GM23248 (cell line): ENCODE data around the gene IFT43. TPM values are rescaled to one million over a fixed set of nuclear protein-coding genes. Genes with fewer than 3 reads are reported as not detected.

Source experiments
- DNase-seq: peaks from one replicate; pipeline ENCODE4 v3.0.0-alpha.2; 2015
- H2AFZ ChIP-seq: fragments of 200-600 bp; sonication (generic); 2 replicates; pipeline ENCODE4 v1.6.1; 2016; ENCODE audit warnings: antibody characterized with exemption
- H3F3A ChIP-seq: fragments of 200-600 bp; sonication (generic); 2 replicates; pipeline ENCODE4 v1.6.1; 2016; ENCODE audit warnings: mild to moderate bottlenecking, antibody characterized with exemption, mixed run types; ENCODE audit not compliant: insufficient read depth
- H3K27ac ChIP-seq: fragments of 200-600 bp; sonication (generic); 2 replicates; pipeline ENCODE4 v1.5.1; 2016; ENCODE audit warnings: mild to moderate bottlenecking
- H3K27me3 ChIP-seq: fragments of 200-600 bp; sonication (generic); replicated peaks from 2 replicates; pipeline ENCODE4 v1.6.1; 2016; ENCODE audit warnings: mild to moderate bottlenecking; ENCODE audit not compliant: insufficient read depth
- H3K36me3 ChIP-seq: fragments of 200-600 bp; sonication (generic); 2 replicates; pipeline ENCODE4 v1.6.1; 2016; ENCODE audit warnings: low read depth, mild to moderate bottlenecking
- H3K4me1 ChIP-seq: fragments of 200-600 bp; sonication (generic); 2 replicates; pipeline ENCODE4 v1.6.1; 2016; ENCODE audit warnings: mild to moderate bottlenecking; ENCODE audit not compliant: insufficient read depth
- H3K4me2 ChIP-seq: fragments of 200-600 bp; sonication (generic); one replicate; pipeline ENCODE4 v1.6.1; 2016; ENCODE audit warnings: mild to moderate bottlenecking; ENCODE audit not compliant: unreplicated experiment
- H3K4me3 ChIP-seq: fragments of 200-600 bp; sonication (generic); 2 replicates; pipeline ENCODE4 v1.5.1; 2016; ENCODE audit warnings: mild to moderate bottlenecking
- H3K79me2 ChIP-seq: fragments of 200-600 bp; sonication (generic); 2 replicates; pipeline ENCODE4 v1.6.1; 2016; ENCODE audit warnings: mild to moderate bottlenecking; ENCODE audit not compliant: insufficient read depth
- H3K9ac ChIP-seq: fragments of 200-600 bp; sonication (generic); 2 replicates; pipeline ENCODE4 v1.6.1; 2016; ENCODE audit warnings: mild to moderate bottlenecking
- H3K9me2 ChIP-seq: fragments of 200-600 bp; sonication (generic); 2 replicates; pipeline ENCODE4 v1.6.1; 2016; ENCODE audit warnings: mixed run types, mild to moderate bottlenecking, moderate library complexity; ENCODE audit not compliant: insufficient read depth
- H3K9me3 ChIP-seq: fragments of 200-600 bp; sonication (generic); one replicate; pipeline ENCODE4 v1.6.1; 2017; ENCODE audit warnings: low read depth
- H4K20me1 ChIP-seq: fragments of 200-600 bp; sonication (generic); 2 replicates; pipeline ENCODE4 v1.6.0; 2016; ENCODE audit not compliant: insufficient read depth
- EZH2 ChIP-seq: fragments of 200-600 bp; sonication (generic); IDR thresholded peaks from 2 replicates; pipeline ENCODE4 v1.6.1; 2018; ENCODE audit warnings: antibody characterized with exemption, mild to moderate bottlenecking; ENCODE audit not compliant: insufficient read depth, poor library complexity, severe bottlenecking
- EZH2phosphoT487 ChIP-seq: fragments of 200-600 bp; sonication (generic); IDR thresholded peaks from 2 replicates; pipeline ENCODE4 v1.6.1; 2018; ENCODE audit warnings: antibody characterized with exemption, moderate library complexity, mild to moderate bottlenecking, low read depth; ENCODE audit not compliant: insufficient read depth
- WGBS, 2 experiments: methylation state at CpG; one replicate each; pipeline ENCODE4 v1.1.6; 2015 to 2017; ENCODE audit warnings: low lambda C conversion rate in 2 of 2, low coverage in 1 of 2; ENCODE audit errors: missing lambda C conversion rate in 2 of 2; 5-methylcytosine and 5-hydroxymethylcytosine counted together
- in situ Hi-C: fragments of 300-500 bp; cut with MboI; formaldehyde crosslinking; loops from 2 replicates; pipeline ENCODE4 v1.15.0; 2020
- polyA plus RNA-seq: library from polyadenylated mRNA; unstranded; fragments of >200 nt; fragmentation: Nextera tagmentation; extraction: Ambion mirVana; gene quantifications from 2 replicates; pipeline ENCODE4 v1.2.1, GENCODE V29; 2016
- total RNA-seq: library from RNA; depleted of rRNA; stranded (reverse); fragments of >200 nt; shearing (Covaris generic); gene quantifications from 2 replicates; pipeline ENCODE4 v1.2.3, GENCODE V29; 2014

Gene IFT43
- total and polyA plus RNA-seq, 2 experiments from 2014 or later, result 41.4 to 67.9 TPM

GRCh38 chr14:76123426-76124225 is 138.1 kb downstream of the IFT43 start:
- H3K9ac ChIP-seq, result no peak overlapping the region
- H3F3A ChIP-seq, result no peaks in the 10 kb centered on the region
- no peak overlapping the region for H2AFZ ChIP-seq
- no peak overlapping the region for H3K27ac ChIP-seq
- DNase-seq, result no peak
- H3K79me2 ChIP-seq, result no peaks in the 10 kb centered on the region
- no peak overlapping the region for H3K4me2 ChIP-seq
- H3K9me3 ChIP-seq, result no peaks in the 10 kb centered on the region
- 44 to 45% methylated on average over 10 of the region's 10 CpGs for WGBS, 2 experiments
- H4K20me1 ChIP-seq, result no peaks in the 10 kb centered on the region
- no peaks in the 10 kb centered on the region for H3K4me1 ChIP-seq
- H3K4me3 ChIP-seq, result no peak overlapping the region
- no peaks in the 10 kb centered on the region for H3K9me2 ChIP-seq
- H3K27me3 ChIP-seq, result 0 out of 2 replicates have a peak, but pooled peaks cover under 1% of the 10 kb centered on the region
- no peaks in the 10 kb centered on the region for H3K36me3 ChIP-seq
- TF ChIP-seq EZH2 (no peak), EZH2phosphoT487 (no peak)
- in situ Hi-C loops, result no loop called here

GRCh38 chr14:76125511-76125910 is 139.9 kb downstream of the IFT43 start:
- Histone ChIP-seq H3K4me2 (no peak overlapping the region), H3K36me3 (no peaks in the 10 kb centered on the region), H3K79me2 (no peaks in the 10 kb centered on the region), H2AFZ (no peak overlapping the region), H3K9ac (no peak overlapping the region), H3K27ac (no peak overlapping the region), H3K9me3 (no peaks in the 10 kb centered on the region), H3K4me1 (no peaks in the 10 kb centered on the region), H3K9me2 (no peaks in the 10 kb centered on the region), H3F3A (no peaks in the 10 kb centered on the region), H4K20me1 (no peaks in the 10 kb centered on the region), H3K27me3 (0 out of 2 replicates have a peak, but pooled peaks cover 12% of the 10 kb centered on the region), H3K4me3 (no peak overlapping the region)
- 17 to 21% methylated on average over 8 of the region's 8 CpGs for WGBS, 2 experiments
- no peak for DNase-seq
- in situ Hi-C loops, result no loop called here
- no peak for TF ChIP-seq EZH2
- no peak for TF ChIP-seq EZH2phosphoT487

GRCh38 chr14:76126076-76126475 is 140.5 kb downstream of the IFT43 start:
- no peaks in the 10 kb centered on the region for H3K36me3 ChIP-seq
- H3K4me3 ChIP-seq, result no peak overlapping the region
- DNase-seq, result no peak
- 41 to 52% methylated on average over 5 of the region's 5 CpGs for WGBS, 2 experiments
- no peak overlapping the region for H2AFZ ChIP-seq
- H4K20me1 ChIP-seq, result no peaks in the 10 kb centered on the region
- TF ChIP-seq EZH2phosphoT487 (no peak), EZH2 (no peak)
- H3K27ac ChIP-seq, result no peak overlapping the region
- no peak overlapping the region for H3K4me2 ChIP-seq
- no peak overlapping the region for H3K9ac ChIP-seq
- H3K79me2 ChIP-seq, result no peaks in the 10 kb centered on the region
- H3K9me2 ChIP-seq, result no peaks in the 10 kb centered on the region
- no peaks in the 10 kb centered on the region for H3F3A ChIP-seq
- H3K9me3 ChIP-seq, result no peaks in the 10 kb centered on the region
- in situ Hi-C loops, result no loop called here
- H3K27me3 ChIP-seq, result 0 out of 2 replicates have a peak, but pooled peaks cover 15% of the 10 kb centered on the region
- no peaks in the 10 kb centered on the region for H3K4me1 ChIP-seq

- Histone ChIP-seq H3K9me2 (no peaks in the 10 kb centered on the region), H3K4me3 (no peak overlapping the region), H3K27me3 (peaks cover 31% of the 10 kb centered on the region), H3K27ac (no peak overlapping the region), H3K9ac (no peak overlapping the region), H3K4me2 (no peak overlapping the region), H3K36me3 (no peaks in the 10 kb centered on the region), H3F3A (no peaks in the 10 kb centered on the region), H4K20me1 (no peaks in the 10 kb centered on the region), H3K9me3 (no peaks in the 10 kb centered on the region), H3K79me2 (no peaks in the 10 kb centered on the region), H3K4me1 (no peaks in the 10 kb centered on the region), H2AFZ (no peak overlapping the region)
- in situ Hi-C loops, result no loop called here
- WGBS, 2 experiments, result 22 to 27% methylated on average over 3 of the region's 3 CpGs
- TF ChIP-seq EZH2 (no peak), EZH2phosphoT487 (no peak)
- no peak for DNase-seq
These were observed 144.5 kb downstream of the IFT43 start for GRCh38 chr14:76129851-76130576.
